ENCODE results near the gene MYLK.
A peak's percentile ranks its signal among the peaks of the same experiment; 100 is the strongest.
"Not testable (repeated sequence)": the region's sequence is repeated elsewhere in the genome, so short reads cannot be mapped to it uniquely, and the experiment has no call there.

Gene MYLK

GRCh38 chr3:123884203-123884831, at the start of gene MYLK:
Gene MYLK (minus strand): TSS chr3:123884332. CDS start chr3:123793841, 90,491 bp downstream.
- DNase-seq (ENCODE audit: low read depth in 1 of 2, low spot score in 1 of 2): peak; percentile 81 to 97
- in situ Hi-C loops (cut with HindIII; ENCODE audit: low pct_unique_long_range_greater_than_20kb, low sequenced_read_pairs): no loop called here
- TF ChIP-seq JUND (IDR thresholded peaks at IDR 0.05; ENCODE audit: low read depth): no peak

GRCh38 chr3:123930445-123930844, 46.3 kb upstream of the MYLK start:
- no peak for TF ChIP-seq JUND (IDR thresholded peaks at IDR 0.05; ENCODE audit: low read depth)
- no peak for DNase-seq (ENCODE audit: low read depth in 1 of 2, low spot score in 1 of 2)
- in situ Hi-C loops (cut with HindIII; ENCODE audit: low pct_unique_long_range_greater_than_20kb, low sequenced_read_pairs): no loop called here

- in situ Hi-C loops (cut with HindIII; ENCODE audit: low pct_unique_long_range_greater_than_20kb, low sequenced_read_pairs): no loop called here
- no peak for TF ChIP-seq JUND (IDR thresholded peaks at IDR 0.05; ENCODE audit: low read depth)
These were observed 45.2 kb upstream of the MYLK start for GRCh38 chr3:123929325-123929724.

GRCh38 chr3:123926396-123926795, 42.3 kb upstream of the MYLK start:
- in situ Hi-C loops (cut with HindIII; ENCODE audit: low pct_unique_long_range_greater_than_20kb, low sequenced_read_pairs): no loop called here
- TF ChIP-seq JUND (IDR thresholded peaks at IDR 0.05; ENCODE audit: low read depth): no peak
- DNase-seq (ENCODE audit: low read depth in 1 of 2, low spot score in 1 of 2): no peak

More at GRCh38 chr3:123929325-123929724, 45.2 kb upstream of the MYLK start:
- no peak for DNase-seq (ENCODE audit: low read depth in 1 of 2, low spot score in 1 of 2)

GRCh38 chr3:123920868-123921267, 36.7 kb upstream of the MYLK start:
- no peak for DNase-seq (ENCODE audit: low read depth in 1 of 2, low spot score in 1 of 2)
- in situ Hi-C loops (cut with HindIII; ENCODE audit: low pct_unique_long_range_greater_than_20kb, low sequenced_read_pairs): no loop called here
- no peak for TF ChIP-seq JUND (IDR thresholded peaks at IDR 0.05; ENCODE audit: low read depth)

- TF ChIP-seq JUND (IDR thresholded peaks at IDR 0.05; ENCODE audit: low read depth): no peak
These were observed 36.3 kb upstream of the MYLK start for GRCh38 chr3:123920383-123920782.

GRCh38 chr3:123919353-123919752, 35.2 kb upstream of the MYLK start:
- TF ChIP-seq JUND (IDR thresholded peaks at IDR 0.05; ENCODE audit: low read depth): no peak
- DNase-seq (ENCODE audit: low read depth in 1 of 2, low spot score in 1 of 2): no peak
- in situ Hi-C loops (cut with HindIII; ENCODE audit: low pct_unique_long_range_greater_than_20kb, low sequenced_read_pairs): no loop called here

More at GRCh38 chr3:123920383-123920782, 36.3 kb upstream of the MYLK start:
- in situ Hi-C loops (cut with HindIII; ENCODE audit: low pct_unique_long_range_greater_than_20kb, low sequenced_read_pairs): no loop called here
- no peak for DNase-seq (ENCODE audit: low read depth in 1 of 2, low spot score in 1 of 2)

- in situ Hi-C loops (cut with HindIII; ENCODE audit: low pct_unique_long_range_greater_than_20kb, low sequenced_read_pairs): no loop called here
- DNase-seq (ENCODE audit: low read depth in 1 of 2, low spot score in 1 of 2): peak in 1 of 2 experiments; percentile 7
- no peak for TF ChIP-seq JUND (IDR thresholded peaks at IDR 0.05; ENCODE audit: low read depth)
These were observed 30.7 kb upstream of the MYLK start for GRCh38 chr3:123914829-123915228.

- in situ Hi-C loops (cut with HindIII; ENCODE audit: low pct_unique_long_range_greater_than_20kb, low sequenced_read_pairs): no loop called here
- no peak for TF ChIP-seq JUND (IDR thresholded peaks at IDR 0.05; ENCODE audit: low read depth)
- no peak for DNase-seq (ENCODE audit: low read depth in 1 of 2, low spot score in 1 of 2)
These were observed 25.7 kb upstream of the MYLK start for GRCh38 chr3:123909785-123910184.

GRCh38 chr3:123907720-123908119, 23.6 kb upstream of the MYLK start:
- in situ Hi-C loops (cut with HindIII; ENCODE audit: low pct_unique_long_range_greater_than_20kb, low sequenced_read_pairs): no loop called here
- TF ChIP-seq JUND (IDR thresholded peaks at IDR 0.05; ENCODE audit: low read depth): no peak
- DNase-seq (ENCODE audit: low read depth in 1 of 2, low spot score in 1 of 2): no peak

GRCh38 chr3:123899300-123899865, 15.3 kb upstream of the MYLK start:
- no peak for DNase-seq (ENCODE audit: low read depth in 1 of 2, low spot score in 1 of 2)
- no peak for TF ChIP-seq JUND (IDR thresholded peaks at IDR 0.05; ENCODE audit: low read depth)
- in situ Hi-C loops (cut with HindIII; ENCODE audit: low pct_unique_long_range_greater_than_20kb, low sequenced_read_pairs): no loop called here

GRCh38 chr3:123893012-123893411, 8.9 kb upstream of the MYLK start:
- in situ Hi-C loops (cut with HindIII; ENCODE audit: low pct_unique_long_range_greater_than_20kb, low sequenced_read_pairs): no loop called here
- TF ChIP-seq JUND (IDR thresholded peaks at IDR 0.05; ENCODE audit: low read depth): no peak

GRCh38 chr3:123892195-123892594, 8.1 kb upstream of the MYLK start:
- in situ Hi-C loops (cut with HindIII; ENCODE audit: low pct_unique_long_range_greater_than_20kb, low sequenced_read_pairs): no loop called here
- TF ChIP-seq JUND (IDR thresholded peaks at IDR 0.05; ENCODE audit: low read depth): no peak
- no peak for DNase-seq (ENCODE audit: low read depth in 1 of 2, low spot score in 1 of 2)

More at GRCh38 chr3:123893012-123893411, 8.9 kb upstream of the MYLK start:
- DNase-seq (ENCODE audit: low read depth in 1 of 2, low spot score in 1 of 2): no peak

GRCh38 chr3:123890991-123891390, 6.9 kb upstream of the MYLK start:
- in situ Hi-C loops (cut with HindIII; ENCODE audit: low pct_unique_long_range_greater_than_20kb, low sequenced_read_pairs); DNase-seq (ENCODE audit: low read depth in 1 of 2, low spot score in 1 of 2): not testable (repeated sequence)

- in situ Hi-C loops (cut with HindIII; ENCODE audit: low pct_unique_long_range_greater_than_20kb, low sequenced_read_pairs); DNase-seq (ENCODE audit: low read depth in 1 of 2, low spot score in 1 of 2): not testable (repeated sequence)
These were observed 6.0 kb upstream of the MYLK start for GRCh38 chr3:123890162-123890561.

All from T47D (cell line).